ENCODE results near the gene CRADD.
A peak's percentile ranks its signal among the peaks of the same experiment; 100 is the strongest.
"Not testable (repeated sequence)": the region's sequence is repeated elsewhere in the genome, so short reads cannot be mapped to it uniquely, and the experiment has no call there.

The CRADD gene

GRCh38 chr12:93844164-93844784, 167.1 kb downstream of the CRADD start:
- ATAC-seq (no peak), DNase-seq (no peak)

DNA sequence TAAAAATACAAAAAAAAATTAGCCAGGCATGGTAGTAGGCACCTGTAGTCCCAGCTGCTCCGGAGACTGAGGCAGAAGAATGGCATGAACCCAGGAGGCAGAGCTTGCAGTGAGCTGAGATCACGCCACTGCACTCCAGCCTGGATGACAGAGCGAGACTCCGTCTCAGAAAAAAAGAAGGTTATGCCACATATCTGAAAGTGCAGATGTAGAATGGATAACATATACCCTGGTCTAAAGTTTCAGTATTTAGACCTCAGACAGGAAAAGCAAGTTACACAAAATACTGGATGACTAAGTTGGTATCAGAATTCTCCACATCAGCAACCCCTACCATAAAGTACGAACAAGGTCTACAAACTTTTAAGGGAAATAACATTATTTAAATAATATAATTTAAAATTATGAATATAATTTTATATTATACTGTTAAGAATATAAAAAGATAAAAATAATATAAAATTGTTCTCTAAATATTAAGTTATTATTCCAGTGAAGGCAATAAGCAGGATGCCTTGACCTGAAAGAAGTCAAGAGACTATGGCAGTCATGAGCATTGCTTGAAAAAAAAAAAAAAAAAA, 169.9 kb downstream of the CRADD start:
- ATAC-seq, result peak; percentile 20
- no peak for DNase-seq

GRCh38 chr12:93847517-93848474, 170.6 kb downstream of the CRADD start:
- ATAC-seq (no peak), DNase-seq (no peak)

DNA sequence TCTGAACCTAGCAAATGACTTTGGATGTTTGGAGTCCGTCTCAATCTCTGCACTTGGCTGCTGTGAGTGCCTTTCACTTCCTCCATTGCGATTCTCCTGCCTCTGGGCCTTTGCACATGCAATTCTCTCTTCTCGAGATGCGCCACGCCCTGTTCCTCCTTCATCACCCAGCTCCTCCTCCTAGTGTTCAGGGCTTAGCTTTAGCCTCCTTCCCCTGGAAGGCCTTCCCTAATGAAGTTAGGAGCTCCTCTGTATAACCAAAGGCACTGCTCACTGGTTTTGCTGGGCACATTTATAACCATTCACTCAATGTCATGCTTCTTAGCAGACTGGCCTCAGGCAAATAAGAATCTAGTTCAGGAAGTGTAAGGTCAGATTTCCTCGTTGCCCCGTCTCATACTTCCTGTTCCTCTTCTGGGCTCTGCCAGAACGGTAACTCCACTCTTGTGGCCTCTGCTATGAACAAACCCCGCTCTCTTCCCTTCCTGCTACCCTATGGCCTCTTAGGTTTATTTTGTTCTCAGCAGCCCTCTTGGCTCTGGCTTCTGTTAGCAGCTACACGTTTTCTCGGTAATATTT, 171.4 kb downstream of the CRADD start:
- no peak for DNase-seq
- no peak for ATAC-seq

- no peak for ATAC-seq
- DNase-seq, result no peak
Measured at GRCh38 chr12:93849946-93850345, 172.8 kb downstream of the CRADD start.

DNA sequence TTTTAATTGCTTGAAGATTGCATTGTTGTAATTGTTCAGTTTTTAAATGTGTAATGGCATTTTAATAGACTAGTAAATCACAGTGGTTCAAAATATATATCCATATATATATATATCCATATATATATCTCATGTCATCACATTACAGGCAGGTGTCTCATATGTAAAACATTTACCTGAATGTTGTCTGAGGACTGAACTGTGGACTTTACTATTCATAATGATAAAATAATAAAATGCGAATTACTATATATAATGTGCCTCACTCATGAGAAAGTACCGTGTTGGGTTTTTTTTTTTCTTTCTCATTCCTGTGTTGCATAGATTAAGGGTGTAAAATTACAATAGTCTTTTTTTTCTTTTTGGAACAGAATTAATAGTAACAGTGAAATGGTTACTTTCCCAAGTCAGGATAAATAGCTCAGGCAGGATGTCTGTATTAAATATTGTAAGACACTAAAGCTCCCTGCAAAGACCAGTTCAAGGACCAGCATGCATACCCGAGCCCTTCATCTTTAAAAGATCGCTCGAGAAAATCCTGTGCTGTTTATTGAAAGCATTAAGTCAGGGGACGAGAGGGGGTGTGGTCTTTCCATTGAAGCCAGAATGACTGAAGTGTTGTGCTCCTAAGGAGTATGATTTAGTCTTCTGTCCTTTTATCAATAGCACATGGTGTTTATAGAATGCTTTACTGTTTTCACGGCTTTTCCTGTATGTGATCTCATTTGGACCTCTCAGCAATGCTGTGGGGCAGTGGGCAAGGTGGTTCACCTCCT, 173.5 kb downstream of the CRADD start:
- no peak for ATAC-seq
- DNase-seq, result no peak

DNA sequence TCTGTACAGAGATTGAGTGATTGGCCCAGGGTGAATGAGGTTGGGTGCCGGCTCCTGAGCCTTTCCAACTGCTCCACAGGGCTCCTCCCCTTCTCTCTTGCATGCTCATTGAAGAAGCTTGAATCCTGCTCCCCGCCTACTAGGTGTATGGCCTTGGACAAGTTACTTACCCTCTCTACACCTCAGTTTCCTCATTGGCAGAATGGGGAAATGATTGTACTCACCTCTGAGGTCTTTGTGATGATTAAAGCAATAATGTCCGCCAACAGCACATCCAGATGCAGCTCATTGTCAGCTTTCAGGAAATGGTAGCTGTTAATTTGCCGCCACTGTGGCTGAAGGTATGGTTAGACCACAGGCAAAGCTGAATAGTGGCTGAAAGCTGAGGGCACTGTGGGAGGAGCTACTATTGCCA, 174.1 kb downstream of the CRADD start:
- peak; percentile 15 for DNase-seq
- ATAC-seq, result peak; percentile 41

DNA sequence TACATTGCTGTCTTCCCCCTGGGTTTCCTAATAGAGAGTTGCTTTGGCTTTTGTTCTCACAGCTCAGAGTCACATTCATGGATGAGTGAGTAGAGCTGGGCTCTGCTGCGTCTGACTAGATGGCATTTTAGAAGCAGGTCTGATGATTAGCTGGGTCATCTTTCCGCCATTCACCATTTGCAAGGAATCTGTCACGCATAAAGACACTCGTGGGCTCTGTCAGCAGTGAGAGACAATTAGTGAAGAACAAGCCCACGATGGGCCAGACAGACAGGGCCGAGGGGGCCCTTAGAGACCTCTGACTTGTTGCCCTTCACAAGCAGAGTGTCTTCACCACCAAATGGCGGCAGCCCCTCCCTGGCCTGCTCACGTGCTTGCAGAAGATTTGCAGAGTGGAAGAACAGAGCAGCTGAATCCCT, 175.0 kb downstream of the CRADD start:
- no peak for ATAC-seq

DNA sequence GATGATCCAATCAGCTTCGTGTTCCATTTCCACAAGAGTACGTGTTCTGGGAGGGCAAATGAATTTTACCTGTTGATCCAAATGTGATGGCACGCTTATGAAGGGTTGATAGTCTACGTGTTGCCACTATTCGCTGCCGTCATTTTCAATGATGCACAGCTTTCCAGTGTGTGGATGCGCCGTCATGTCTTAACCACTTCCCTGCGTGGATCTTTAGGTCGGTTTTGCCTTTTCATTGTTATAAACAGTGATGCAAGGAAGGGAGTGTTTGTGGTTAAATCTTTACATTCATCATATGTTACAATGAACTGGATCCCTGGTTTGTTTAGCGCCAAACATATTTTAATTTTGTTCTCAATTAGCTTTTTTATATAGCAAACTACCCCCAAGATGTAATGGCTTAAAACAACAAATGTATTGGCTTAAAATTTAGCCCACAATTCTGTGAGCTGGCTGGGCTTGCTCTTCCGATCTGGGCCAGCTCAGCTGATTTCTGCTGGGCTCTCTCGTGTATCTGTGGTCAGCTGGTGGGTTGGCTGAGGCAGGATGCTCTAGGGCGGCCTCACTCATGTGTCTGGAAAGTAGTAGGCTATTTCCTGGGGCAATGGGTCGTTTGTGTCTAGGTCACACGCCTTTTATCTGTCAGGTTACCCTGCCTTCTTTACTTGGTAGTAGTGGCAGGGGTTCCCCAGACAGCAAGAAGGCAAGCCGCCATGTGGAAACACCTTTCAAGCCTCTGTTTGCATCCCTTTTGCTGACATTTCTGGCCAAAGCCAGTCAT, 176.7 kb downstream of the CRADD start:
- ATAC-seq (no peak), DNase-seq (no peak)

More for the DNA sequence above, 175.0 kb downstream of the CRADD start:
- no peak for DNase-seq

DNA sequence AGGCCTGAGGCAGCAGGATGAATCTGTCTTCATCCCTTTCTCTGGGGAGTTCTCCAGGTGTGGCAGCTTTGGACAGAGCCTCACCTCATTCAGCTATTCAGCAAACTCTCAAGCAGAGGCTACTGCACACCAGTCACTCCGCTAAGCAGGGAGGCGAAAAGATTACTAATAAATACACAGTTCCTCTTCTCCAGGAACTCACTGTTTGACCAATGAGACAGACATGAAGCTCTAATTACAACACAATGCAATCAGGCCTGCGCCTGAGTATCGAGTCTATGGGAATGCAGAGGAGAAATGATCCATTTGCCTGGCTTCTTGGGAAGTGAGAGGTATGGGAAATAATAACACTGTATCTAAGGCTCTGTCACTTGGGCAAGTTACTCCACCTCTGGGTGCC, 178.1 kb downstream of the CRADD start:
- no peak for DNase-seq
- no peak for ATAC-seq

- DNase-seq (no peak), ATAC-seq (no peak)
Measured at GRCh38 chr12:93856611-93857010, 179.4 kb downstream of the CRADD start.

DNA sequence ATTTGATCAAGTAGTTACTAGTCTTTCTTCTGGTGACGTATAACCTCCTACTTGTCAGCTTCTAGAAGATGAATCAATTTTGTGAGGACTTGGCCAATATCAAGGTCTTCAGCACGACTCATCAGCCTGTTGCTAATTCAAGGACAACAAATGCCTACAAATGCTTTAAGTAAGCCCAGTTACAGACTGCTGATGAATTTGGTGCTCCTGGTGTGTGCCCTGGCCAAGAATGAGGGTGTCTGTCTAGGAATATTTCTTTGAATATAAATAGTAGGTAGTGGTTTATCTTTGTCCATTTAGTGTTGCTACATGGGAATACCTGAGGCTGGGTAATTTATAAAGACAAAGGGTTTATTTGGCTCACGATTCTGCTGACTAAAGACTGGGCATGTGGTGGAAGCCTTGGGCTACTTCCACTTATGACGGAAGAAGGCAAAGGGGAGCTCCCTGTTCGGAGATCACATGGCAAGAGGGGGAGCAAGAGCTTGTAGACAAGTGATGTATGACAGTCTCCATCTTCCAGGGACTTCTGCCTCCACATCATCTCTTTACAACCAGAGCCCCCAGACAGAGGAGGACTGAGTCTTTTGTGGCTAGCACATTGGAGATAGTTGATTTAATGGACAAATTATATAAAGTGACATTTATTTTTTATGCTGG, 180.2 kb downstream of the CRADD start:
- ATAC-seq, result no peak
- no peak for DNase-seq

DNA sequence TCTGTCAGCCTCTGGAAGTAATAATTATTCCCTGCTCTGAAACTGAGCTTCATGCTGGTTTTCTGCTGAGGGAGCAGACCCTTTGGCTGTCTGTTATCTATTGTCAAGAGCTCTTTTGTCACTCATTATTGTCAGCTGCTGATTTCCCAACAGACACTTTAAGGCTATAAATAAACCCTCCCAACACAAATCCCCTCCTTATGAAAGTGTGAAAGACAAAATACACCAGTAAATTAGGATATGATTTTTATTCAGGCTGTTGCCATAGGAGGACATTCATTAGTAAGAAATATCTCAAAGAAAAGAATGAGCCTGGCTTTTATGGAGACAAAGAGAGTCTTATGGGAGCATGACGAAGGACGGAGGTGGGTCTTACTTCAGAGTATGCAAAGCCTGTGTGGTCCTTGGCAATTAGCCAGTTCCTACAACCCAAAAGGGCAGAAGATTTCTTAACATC, 180.8 kb downstream of the CRADD start:
- ATAC-seq (no peak), DNase-seq (no peak)

DNA sequence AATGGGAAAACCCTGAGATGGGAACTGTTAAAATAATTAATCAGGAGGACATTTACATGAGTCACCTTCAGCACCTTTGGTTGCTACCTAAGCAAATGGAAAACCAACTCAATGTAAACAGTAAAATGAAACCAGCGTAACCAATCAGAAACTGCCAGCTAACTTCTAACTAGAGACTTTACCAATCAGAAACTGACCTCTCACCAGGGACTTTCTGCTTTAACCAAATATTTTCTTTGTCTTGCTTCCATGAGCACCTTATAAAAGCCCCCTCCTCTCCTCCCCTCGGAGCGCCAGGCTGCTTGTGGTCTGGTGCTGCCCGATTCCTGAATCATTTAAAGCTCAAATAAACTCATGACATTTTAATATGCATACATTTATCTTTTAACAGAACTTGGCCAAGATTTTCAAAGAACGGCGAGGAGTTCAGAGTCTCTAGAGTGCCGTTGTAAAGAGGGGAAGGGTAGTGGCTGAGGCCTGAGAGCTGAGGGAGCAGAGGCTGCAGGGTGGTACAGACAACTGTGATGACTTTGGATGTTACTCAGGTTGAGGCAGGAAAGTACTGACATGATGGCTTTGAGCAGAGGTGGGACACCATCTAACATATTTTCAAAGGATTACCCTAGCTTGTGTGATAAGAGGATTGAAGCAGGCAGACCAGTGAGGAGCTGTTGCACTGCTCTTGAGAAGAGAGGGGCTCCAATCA, 183.6 kb downstream of the CRADD start:
- no peak for DNase-seq
- no peak for ATAC-seq

DNA sequence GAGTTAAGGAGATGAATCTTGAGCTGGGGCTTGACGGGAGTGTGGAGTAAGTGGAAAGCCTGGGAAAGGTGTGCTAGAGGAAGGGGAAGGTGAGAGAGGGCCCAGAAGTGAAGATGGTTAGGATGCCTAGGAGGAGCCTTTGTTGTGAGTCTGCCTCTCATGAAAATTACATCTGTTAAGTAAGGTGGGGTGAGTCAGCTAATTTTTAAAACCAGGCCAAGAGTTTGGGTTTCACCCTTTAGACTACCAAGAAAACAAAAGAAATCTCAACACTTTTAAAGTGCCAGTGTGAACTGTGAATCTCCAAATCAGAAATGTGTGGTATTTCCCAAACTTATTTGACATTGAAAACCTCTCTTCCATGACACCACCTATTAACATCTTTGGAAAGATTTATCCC, 185.2 kb downstream of the CRADD start:
- ATAC-seq (no peak), DNase-seq (no peak)

DNA sequence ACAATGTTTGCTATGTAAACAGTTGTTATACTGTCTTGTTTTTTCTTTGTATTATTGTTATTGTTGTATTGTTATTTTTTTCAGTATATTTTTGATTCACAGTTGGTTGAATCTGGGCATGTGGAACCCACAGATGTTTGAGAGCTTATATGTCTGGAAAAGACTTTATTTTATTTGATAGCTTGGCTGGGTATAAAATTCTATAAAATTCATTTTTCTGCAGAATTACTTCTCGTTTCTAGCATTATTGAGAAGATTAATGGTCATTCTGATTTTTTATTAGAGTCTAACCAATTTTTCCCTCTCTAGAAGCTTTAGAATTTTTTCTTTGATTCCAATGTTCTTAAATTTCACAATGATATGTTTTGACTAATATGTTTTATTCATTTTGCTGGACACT, 188.6 kb downstream of the CRADD start:
- DNase-seq (no peak), ATAC-seq (no peak)

DNA sequence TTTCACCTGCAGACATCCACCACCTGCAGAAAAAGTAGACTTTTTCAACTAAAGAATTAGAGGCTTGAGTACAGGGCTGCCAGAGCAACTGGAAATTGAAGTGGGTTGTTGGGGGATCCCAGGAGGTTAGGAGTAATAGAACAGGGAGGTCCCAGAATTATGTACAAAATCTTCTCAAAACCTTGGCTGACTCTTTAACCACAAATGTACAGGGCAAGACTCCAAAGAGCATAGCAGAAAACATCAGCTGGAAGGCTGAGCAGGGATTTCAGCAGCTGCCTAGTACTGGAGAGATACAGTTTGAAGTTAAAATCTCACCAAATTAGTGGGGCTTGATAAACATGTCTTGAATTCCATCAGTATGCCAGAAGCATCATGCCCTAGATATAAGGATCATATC, 191.6 kb downstream of the CRADD start:
- DNase-seq (no peak), ATAC-seq (no peak)

- DNase-seq, result no peak
- ATAC-seq, result no peak
Measured at GRCh38 chr12:93870020-93870795, 193.0 kb downstream of the CRADD start.

- DNase-seq, ATAC-seq: not testable (repeated sequence)
Measured at GRCh38 chr12:93871566-93871965, 194.4 kb downstream of the CRADD start.
